Spleen (tissue), 11 donors: ENCODE results near the gene ASB1. TPM values are rescaled to one million over a fixed set of nuclear protein-coding genes. Genes with fewer than 3 reads are reported as not detected.

Source experiments
- DNase-seq: peaks from one replicate; pipeline ENCODE4 v3.0.0-alpha.2; 2020
- H3K27ac ChIP-seq, 8 donors: fragments of 200-600 bp; sonication (generic) in 7 of 8; 1 replicate in 4 of 8; 2 replicates in 4 of 8; pipeline versions ENCODE4 v1.5.0 to v1.8.0; 2016 to 2021; ENCODE audit warnings: inconsistent platforms in 4 of 8, mild to moderate bottlenecking in 4 of 8, moderate library complexity in 1 of 8
- H3K27me3 ChIP-seq, 7 donors: fragments of 200-600 bp; sonication (generic) in 6 of 7; replicated peaks in 1 of 7; 1 replicate in 4 of 7; 2 replicates in 3 of 7; pipeline versions ENCODE4 v1.5.0 to v1.8.0; 2016 to 2021; ENCODE audit warnings: inconsistent platforms in 3 of 7, mild to moderate bottlenecking in 1 of 7
- H3K36me3 ChIP-seq, 6 donors: fragments of 200-600 bp; sonication (generic) in 5 of 6; 1 replicate in 4 of 6; 2 replicates in 2 of 6; pipeline versions ENCODE4 v1.5.0 to v1.8.0; 2016 to 2021; ENCODE audit warnings: inconsistent platforms in 2 of 6
- H3K4me1 ChIP-seq, 6 donors: fragments of 200-600 bp; sonication (generic) in 5 of 6; 1 replicate in 3 of 6; 2 replicates in 3 of 6; pipeline versions ENCODE4 v1.5.0 to v1.8.0; 2016 to 2021; ENCODE audit warnings: inconsistent platforms in 3 of 6
- H3K4me3 ChIP-seq, 8 donors: fragments of 200-600 bp; sonication (generic) in 7 of 8; 1 replicate in 4 of 8; 2 replicates in 4 of 8; pipeline versions ENCODE4 v1.5.0 to v1.8.0; 2016 to 2021; ENCODE audit warnings: inconsistent platforms in 4 of 8, mild to moderate bottlenecking in 4 of 8, moderate library complexity in 2 of 8
- H3K9me3 ChIP-seq, 8 donors: fragments of 200-600 bp; sonication (generic) in 7 of 8; 1 replicate in 4 of 8; 2 replicates in 4 of 8; pipeline versions ENCODE4 v1.5.0 to v1.8.0; 2016 to 2021; ENCODE audit warnings: inconsistent platforms in 4 of 8
- CTCF ChIP-seq, 11 experiments: fragments of 200-600 bp in 7 of 11; fragments of 450-650 bp in 4 of 11; sonication (generic) in 4 of 11; IDR thresholded peaks in 8 of 11; conservative IDR thresholded peaks in 3 of 11; 1 replicate in 7 of 11; 2 replicates in 4 of 11; pipeline versions ENCODE4 v1.4.0 to v1.8.0; 2016 to 2021; ENCODE audit warnings: antibody characterized with exemption in 11 of 11, inconsistent platforms in 4 of 11, mild to moderate bottlenecking in 1 of 11
- POLR2A ChIP-seq, 3 donors: fragments of 450-650 bp; IDR thresholded peaks; one replicate each; pipeline ENCODE4 v1.5.1; 2017; ENCODE audit warnings: antibody characterized with exemption in 3 of 3, mild to moderate bottlenecking in 1 of 3
- POLR2AphosphoS5 ChIP-seq, 3 donors: sonication (generic); formaldehyde crosslinking; IDR thresholded peaks; one replicate each; pipeline ENCODE4 v1.5.1; 2017; ENCODE audit warnings: antibody characterized with exemption in 3 of 3
- WGBS, 5 donors: extraction: QIAGEN DNeasy Blood & Tissue Kit in 3 of 5; methylation state at CpG; one replicate each; pipeline versions ENCODE4 v1.1.5 to v1.1.7; 2013 to 2018; 5-methylcytosine and 5-hydroxymethylcytosine counted together
- intact Hi-C: fragments of 100-400 bp; cut with DNase I; formaldehyde crosslinking; loops from one replicate; pipeline ENCODE4 v1.15.0; 2023; ENCODE audit warnings: low total_unique reads
- polyA plus RNA-seq, 3 donors: library from polyadenylated mRNA; stranded (reverse); fragments of 200-250 nt; gene quantifications; one replicate each; pipeline ENCODE4 v1.2.1, GENCODE V29; 2013
- total RNA-seq, 7 donors: library from RNA; depleted of rRNA in 3 of 7; stranded (reverse); fragments of >200 nt in 3 of 7; fragmentation: NEBNext Ultra II Directional in 4 of 7; extraction: Animal tissue kit (Norgen Biotek cat#: 25700) in 4 of 7; gene quantifications; one replicate each; pipeline versions ENCODE4 v1.1.0 to v1.2.1, GENCODE V29; 2016 to 2021
- donor health status: healthy with polysubstance abuse.
- donor health status: DM: no; HTN: no; CAD: no; lungs with moderate emphysema.
- donor health status: DM: no; HTN: no; CAD: no.
- donor health status: Bipolar disorder and iron deficiency.
- donor health status: healthy.
- donor health status: DM: no; HTN: no; CAD: no.
- donor health status: DM: yes; HTN: yes; CAD: no.

ASB1 gene
- total and polyA plus RNA-seq, 10 donors: 17.5 to 33.1 (median 26.5) TPM

- peaks cover 0 to 17% (median 11%) of the 10 kb centered on the region in 8 donors for H3K9me3 ChIP-seq
- DNase-seq: no peak
- no peaks in the 10 kb centered on the region for H3K4me1 ChIP-seq
- TF ChIP-seq CTCF (IDR thresholded peaks at IDR 0.05 in 8 of 11, conservative IDR thresholded peaks at IDR 0.05 in 3 of 11): no peak
- no peak for TF ChIP-seq POLR2A (IDR thresholded peaks at IDR 0.05)
- TF ChIP-seq POLR2AphosphoS5 (IDR thresholded peaks at IDR 0.05): no peak
- WGBS, 5 donors: 84 to 93% (median 86%) methylated on average over 4 to 6 of the region's 6 CpGs
- no peak overlapping the region for H3K27ac ChIP-seq
- no peaks in the 10 kb centered on the region for H3K27me3 ChIP-seq
- H3K4me3 ChIP-seq: no peak overlapping the region
- no peaks in the 10 kb centered on the region for H3K36me3 ChIP-seq
- intact Hi-C loops: no loop called here
Observed at GRCh38 chr2:238418196-238418998, 8.3 kb upstream of the ASB1 start.

GRCh38 chr2:238418999-238419546 lies 7.7 kb upstream of the ASB1 start:
- Histone ChIP-seq H3K4me1 (no peaks in the 10 kb centered on the region), H3K9me3 (peaks cover 0 to 17% (median 11%) of the 10 kb centered on the region in 8 donors), H3K4me3 (no peak overlapping the region), H3K27me3 (no peaks in the 10 kb centered on the region), H3K36me3 (no peaks in the 10 kb centered on the region), H3K27ac (no peak overlapping the region)
- DNase-seq: no peak
- WGBS, 5 donors: 87 to 93% (median 89%) methylated on average over 2 of the region's 2 CpGs
- TF ChIP-seq POLR2A (IDR thresholded peaks at IDR 0.05): no peak
- TF ChIP-seq POLR2AphosphoS5 (IDR thresholded peaks at IDR 0.05): no peak
- TF ChIP-seq CTCF (IDR thresholded peaks at IDR 0.05 in 8 of 11, conservative IDR thresholded peaks at IDR 0.05 in 3 of 11): no peak
- intact Hi-C loops: no loop called here

- no peak for DNase-seq
- TF ChIP-seq POLR2A (IDR thresholded peaks at IDR 0.05): no peak
- TF ChIP-seq CTCF (IDR thresholded peaks at IDR 0.05 in 8 of 11, conservative IDR thresholded peaks at IDR 0.05 in 3 of 11): no peak
- no peak for TF ChIP-seq POLR2AphosphoS5 (IDR thresholded peaks at IDR 0.05)
- WGBS, 5 donors: 85 to 95% (median 89%) methylated on average over 8 of the region's 8 CpGs
- Histone ChIP-seq H3K4me1 (peaks cover 0 to 2% (median 0%) of the 10 kb centered on the region in 6 donors), H3K36me3 (no peaks in the 10 kb centered on the region), H3K9me3 (peaks cover 0 to 13% (median 10%) of the 10 kb centered on the region in 8 donors), H3K4me3 (no peak overlapping the region), H3K27me3 (no peaks in the 10 kb centered on the region), H3K27ac (no peak overlapping the region)
- intact Hi-C loops: no loop called here
Observed at GRCh38 chr2:238420442-238420841, 6.3 kb upstream of the ASB1 start.
